HG02852 (cell line): Measurements from ENCODE around the gene NCKIPSD.
"Not testable (repeated sequence)": the region's sequence is repeated elsewhere in the genome, so short reads cannot be mapped to it uniquely, and the experiment has no call there.

Source experiments
- ATAC-seq: cut with Tn5 transposase; IDR thresholded peaks from one replicate; pipeline ENCODE4 v1.9.1; 2021; ENCODE audit warnings: mild to moderate bottlenecking, moderate library complexity; ENCODE audit not compliant: unreplicated experiment

Gene NCKIPSD

GRCh38 chr3:48685603-48686511 is at the start of gene NCKIPSD:
Gene NCKIPSD (minus strand): TSS chr3:48685915. CDS start chr3:48685807, 108 bp downstream.
- peak; percentile 81 for ATAC-seq

GRCh38 chr3:48735075-48735767 is 49.5 kb upstream of the NCKIPSD start:
- ATAC-seq: not testable (repeated sequence)

- not testable (repeated sequence) for ATAC-seq
Observed at GRCh38 chr3:48734541-48734940, 48.8 kb upstream of the NCKIPSD start.

GRCh38 chr3:48733752-48734518 is 48.2 kb upstream of the NCKIPSD start:
- not testable (repeated sequence) for ATAC-seq

GRCh38 chr3:48727511-48727910 is 41.8 kb upstream of the NCKIPSD start:
- ATAC-seq: no peak

- ATAC-seq: not testable (repeated sequence)
Observed at GRCh38 chr3:48725185-48725855, 39.6 kb upstream of the NCKIPSD start.

- ATAC-seq: no peak
Observed at GRCh38 chr3:48723725-48724124, 38.0 kb upstream of the NCKIPSD start.

- ATAC-seq: not testable (repeated sequence)
Observed at GRCh38 chr3:48723293-48723692, 37.6 kb upstream of the NCKIPSD start.

GRCh38 chr3:48716982-48717746 is 31.4 kb upstream of the NCKIPSD start, which contains the start of gene IP6K2:
Gene IP6K2 (minus strand): TSS chr3:48717221. CDS start chr3:48695291, 21,930 bp downstream.
- ATAC-seq: peak; percentile 97

GRCh38 chr3:48716508-48716981 is 30.8 kb upstream of the NCKIPSD start:
- no peak for ATAC-seq

- ATAC-seq: no peak
Observed at GRCh38 chr3:48715174-48715800, 29.6 kb upstream of the NCKIPSD start.

GRCh38 chr3:48711727-48712126 is 26.0 kb upstream of the NCKIPSD start:
- ATAC-seq: no peak

- ATAC-seq: no peak
Observed at GRCh38 chr3:48709051-48709461, 23.3 kb upstream of the NCKIPSD start.

- no peak for ATAC-seq
Observed at GRCh38 chr3:48708481-48708889, 22.8 kb upstream of the NCKIPSD start.

GRCh38 chr3:48707157-48707556 is 21.4 kb upstream of the NCKIPSD start:
- ATAC-seq: no peak

GRCh38 chr3:48702320-48702920 is 16.7 kb upstream of the NCKIPSD start:
- ATAC-seq: no peak

GRCh38 chr3:48700731-48701405 is 15.2 kb upstream of the NCKIPSD start:
- no peak for ATAC-seq

- ATAC-seq: no peak
Observed at GRCh38 chr3:48698891-48699290, 13.2 kb upstream of the NCKIPSD start.
